Non-pigmented ciliary epithelial cell (primary cell): Measurements from ENCODE around the gene SMS.

Source experiments
- DNase-seq: peaks from one replicate; pipeline ENCODE4 v3.0.0-alpha.2; 2010; ENCODE audit warnings: low read depth

The SMS gene

DNA sequence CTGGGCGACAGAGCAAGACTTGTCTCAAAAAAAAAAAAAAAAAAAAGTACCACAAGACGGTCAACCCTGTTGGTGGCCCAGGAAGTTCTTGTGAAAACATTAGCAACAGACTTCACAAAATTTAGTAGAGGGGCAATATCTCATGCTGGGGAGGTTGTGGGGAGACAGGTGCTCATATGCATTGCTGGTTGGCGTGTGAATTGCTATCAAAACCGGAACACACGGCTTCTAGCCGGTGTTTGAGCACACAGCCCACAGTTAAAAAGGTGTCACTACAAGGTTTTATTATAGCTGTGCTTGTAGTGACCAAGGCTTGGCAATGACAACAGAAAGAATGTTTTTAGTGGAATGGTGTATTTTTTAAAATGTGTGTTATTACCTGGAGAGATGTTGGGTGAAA lies 41.8 kb downstream of the SMS start:
- no peak for DNase-seq

DNA sequence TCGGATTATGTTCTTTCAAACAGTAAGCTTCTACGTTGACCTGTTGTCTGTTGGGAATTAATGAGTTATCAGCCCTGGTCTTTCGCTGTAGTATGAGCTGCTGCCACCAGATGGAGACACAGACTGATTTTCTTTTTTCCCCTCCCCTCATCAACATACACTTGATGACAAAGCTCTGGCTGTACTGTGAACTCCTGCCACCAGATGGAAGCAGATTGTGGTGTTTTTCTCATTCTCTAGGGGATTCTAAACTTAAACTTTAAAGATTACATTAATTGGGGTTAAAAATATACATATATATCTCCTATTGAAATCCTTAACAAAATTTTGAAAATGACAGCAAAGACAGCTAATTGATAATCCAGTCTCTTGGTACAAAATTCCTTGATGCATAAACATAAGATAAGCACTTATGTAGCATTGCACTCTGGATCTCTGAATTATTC lies 44.8 kb downstream of the SMS start:
- peak; percentile 28 for DNase-seq

DNA sequence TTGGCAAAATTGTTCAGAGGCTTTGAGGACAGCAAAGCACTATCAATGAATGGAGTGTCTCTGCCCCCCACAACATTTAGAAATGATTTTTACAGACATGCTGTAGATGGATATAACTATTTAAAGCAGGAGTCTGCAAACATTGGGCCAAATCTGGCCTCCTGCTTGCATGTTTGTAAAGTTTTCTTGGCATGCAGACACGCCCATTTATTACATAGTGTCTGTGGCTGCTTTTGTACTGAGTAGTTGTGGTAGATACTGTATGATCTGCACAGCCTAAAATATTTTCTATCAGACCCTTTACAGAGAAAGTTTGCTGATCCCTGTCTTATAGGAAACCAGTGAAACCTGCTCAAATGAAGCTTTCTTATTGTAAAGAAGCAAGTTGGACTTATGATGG lies 46.1 kb downstream of the SMS start:
- DNase-seq = no peak

DNA sequence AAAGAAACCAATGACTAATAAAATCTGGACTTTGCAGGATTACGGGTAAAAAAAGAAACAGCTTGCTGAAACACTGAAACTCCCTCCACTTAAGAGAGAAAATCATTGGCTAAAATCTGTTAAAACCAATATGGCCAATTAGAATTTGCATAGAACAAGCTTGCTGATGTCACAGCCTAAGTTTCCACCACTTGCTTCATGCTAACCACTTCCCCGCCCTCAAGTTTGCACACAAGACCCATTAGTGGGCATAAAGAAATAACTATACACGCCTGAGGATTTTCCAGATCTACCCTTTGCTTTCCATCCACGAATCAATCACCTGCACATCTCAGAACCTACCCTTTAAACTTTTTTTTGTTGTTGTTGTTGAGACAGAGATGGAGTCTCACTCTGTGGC lies 48.9 kb downstream of the SMS start:
- DNase-seq = no peak

DNA sequence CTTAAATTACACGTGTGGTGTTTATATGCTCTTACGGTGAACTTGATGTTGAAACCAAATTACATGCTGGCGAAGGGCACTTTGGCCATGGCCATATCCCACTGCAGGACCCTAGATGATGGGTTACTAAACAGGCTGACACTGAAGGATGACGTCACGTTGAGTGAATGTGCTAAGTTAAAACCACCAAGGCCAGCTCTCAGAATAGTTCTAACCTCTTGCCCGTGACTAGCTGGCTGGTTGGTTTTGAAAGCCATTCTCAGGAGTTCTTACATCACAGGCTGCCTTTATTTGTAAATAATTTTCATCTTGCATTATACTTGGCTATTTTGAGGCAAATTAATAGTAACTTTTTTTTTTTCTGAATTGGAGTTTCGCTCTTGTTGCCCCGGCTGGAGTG lies 50.3 kb downstream of the SMS start:
- DNase-seq = no peak

DNA sequence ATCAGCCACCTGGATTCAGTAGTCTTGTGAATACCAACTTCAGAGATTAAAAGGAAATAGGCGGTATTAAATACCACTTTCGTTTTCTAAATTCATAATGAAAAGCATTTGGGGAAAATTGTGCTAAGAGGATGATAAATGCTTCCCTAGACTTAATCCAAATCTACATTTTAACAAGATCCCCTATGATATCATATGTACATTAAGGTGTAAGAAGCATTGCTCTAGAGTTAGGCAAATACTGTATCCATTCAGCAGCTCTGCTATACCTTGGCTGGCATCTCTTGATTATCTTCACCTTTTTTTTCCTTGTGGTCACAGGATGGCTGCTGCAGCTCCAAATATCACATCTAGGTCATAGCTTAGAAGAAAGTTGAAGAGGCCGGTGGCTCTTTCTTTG lies 51.0 kb downstream of the SMS start:
- no peak for DNase-seq

DNA sequence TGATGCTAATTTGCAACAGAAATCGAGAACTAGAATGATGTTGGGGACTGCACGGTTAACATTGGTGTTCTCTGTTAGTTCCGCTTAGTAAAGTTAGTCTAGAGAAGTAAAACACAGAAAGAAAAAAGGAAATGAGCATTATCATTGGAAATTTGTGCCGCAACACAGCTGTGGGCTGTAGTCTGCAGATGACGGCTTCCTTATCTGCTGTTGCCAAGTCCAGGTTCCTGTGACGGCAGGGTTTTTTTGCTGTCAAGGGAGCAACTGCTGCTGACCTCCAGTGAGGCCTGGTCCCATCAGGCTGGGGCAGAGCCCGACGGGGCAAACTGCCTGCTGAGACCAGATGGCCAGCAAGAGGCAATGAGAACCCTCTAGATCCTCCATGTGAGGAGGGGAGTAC lies 52.8 kb downstream of the SMS start:
- no peak for DNase-seq

DNA sequence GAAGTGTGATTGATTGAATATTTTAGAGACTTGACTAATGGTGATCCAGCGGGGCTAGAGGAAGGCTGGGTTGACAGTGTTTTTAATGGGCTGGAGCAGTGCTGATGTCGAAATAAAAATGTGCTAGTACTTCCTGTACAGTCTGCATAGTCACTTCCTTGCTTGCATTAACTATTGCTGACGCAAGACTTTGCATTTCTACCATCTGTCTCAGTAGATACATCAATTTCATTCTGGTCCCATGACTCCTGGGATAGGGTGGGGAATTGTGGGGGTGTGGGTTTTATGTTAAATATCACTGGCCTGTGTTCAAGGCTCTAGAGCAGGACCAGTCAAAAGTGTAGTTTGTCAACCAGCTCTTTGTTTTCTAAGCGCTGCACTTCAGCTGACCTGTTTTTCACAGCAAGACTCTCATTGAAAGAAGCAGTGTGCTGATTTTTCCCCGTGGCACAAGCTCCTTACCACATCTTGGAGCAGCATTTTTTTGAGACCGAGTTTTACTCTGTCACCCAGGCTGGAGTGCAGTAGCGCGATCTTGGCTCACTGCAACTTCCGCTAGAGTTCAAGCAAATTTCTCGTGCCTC lies 56.5 kb downstream of the SMS start:
- peak; percentile 26 for DNase-seq

DNA sequence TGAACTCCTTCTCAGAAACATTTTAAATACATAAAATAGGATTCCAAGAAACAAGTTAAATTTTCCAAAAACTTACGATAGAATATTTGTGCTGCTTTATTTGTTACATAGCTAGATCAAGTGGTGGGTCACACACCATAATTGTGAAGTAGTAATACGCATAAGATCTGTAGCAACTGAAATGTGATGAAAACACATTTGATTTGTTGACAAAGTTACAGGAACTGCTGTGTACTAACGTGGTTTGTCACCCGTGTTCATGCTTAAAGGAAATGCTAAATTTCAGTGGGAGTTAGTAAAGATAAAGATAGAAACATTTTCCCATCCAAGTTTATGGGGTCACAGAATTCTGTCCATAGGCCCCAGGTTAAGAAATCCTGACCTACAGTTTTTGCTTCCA lies 57.5 kb downstream of the SMS start:
- DNase-seq = no peak

DNA sequence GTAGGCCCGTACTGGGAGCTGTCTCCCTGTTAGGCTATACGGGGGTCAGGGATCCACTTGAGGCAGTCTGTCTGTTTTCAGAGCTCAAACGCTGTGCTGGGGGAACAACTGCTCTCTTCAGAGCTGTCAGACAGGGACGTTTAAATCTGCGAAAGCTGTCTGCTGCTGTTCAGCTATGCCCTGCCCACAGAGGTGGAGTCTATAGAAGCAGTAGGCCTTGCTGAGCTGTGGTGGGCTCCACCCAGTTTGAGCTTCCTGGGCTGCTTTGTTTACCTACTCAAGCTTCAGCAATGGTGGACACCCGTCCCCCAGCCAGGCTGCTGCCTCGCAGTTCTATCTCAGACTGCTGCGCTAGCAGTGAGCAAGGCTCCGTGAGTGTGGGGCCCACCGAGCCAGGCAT lies 64.4 kb downstream of the SMS start:
- no peak for DNase-seq

DNA sequence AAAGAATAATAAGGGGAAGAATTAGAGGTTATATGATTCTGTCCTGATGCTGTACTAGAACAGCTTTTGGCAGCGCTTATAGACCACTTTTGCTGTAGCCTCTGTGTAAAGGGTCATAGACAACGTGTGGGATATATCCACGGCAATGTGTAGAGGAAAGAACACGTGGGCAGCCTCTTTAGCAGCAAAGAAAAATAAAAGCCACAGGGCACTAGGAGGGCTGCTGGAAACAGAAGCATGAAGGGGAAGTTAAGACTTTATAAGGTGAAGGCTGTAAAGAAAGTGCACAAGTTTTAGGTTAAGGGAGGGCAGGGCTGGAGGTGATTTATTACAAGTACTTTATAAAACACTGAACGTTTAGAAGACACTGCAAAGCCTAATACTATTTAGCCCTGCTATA lies 71.5 kb downstream of the SMS start:
- DNase-seq = no peak

DNA sequence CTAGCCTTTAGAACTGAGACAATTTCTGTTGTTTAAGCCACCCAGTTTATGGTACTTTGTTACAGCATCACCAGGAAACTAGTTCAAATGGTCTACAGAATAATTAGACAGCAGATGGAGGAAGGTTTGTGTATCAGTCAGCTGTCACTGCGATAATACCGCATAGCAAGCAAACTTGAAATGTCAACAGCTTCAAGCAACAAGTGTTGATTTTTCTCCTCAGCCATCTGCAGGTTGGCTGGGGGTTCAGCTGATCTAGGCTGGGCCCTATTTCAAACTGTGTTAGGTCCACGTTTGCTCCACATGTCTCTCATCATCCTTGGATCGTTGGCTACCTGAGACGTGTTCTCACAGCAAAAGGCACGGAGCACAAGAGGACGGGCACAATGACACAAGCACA lies 72.4 kb downstream of the SMS start:
- no peak for DNase-seq

DNA sequence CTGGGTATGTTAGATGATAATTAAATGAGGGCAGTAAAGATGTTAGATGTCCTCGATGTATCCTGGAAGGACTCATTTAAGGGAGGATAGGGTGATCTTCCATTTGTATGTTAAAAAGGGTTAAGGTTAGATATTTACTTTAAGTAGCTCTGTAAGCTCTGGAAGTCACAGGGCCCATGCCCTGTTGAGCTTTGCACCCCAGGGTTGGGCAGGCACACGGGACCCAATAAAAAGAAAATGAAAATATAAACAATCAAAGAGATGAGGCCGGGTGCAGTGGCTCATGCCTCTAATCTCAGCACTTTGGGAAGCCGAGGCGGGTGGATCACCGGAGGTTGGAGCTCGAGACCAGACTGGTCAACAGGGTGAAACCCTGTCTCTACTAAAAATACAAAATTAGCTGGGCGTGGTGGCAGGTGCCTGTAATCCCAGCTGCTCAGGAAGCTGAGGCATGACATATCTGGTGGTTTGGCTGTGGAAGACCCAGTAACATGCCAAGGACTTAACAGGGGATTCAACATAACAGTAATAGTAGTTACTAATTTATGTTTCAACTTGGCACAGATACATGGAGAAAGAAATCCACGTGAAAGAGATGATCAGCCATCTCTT lies 74.7 kb downstream of the SMS start:
- no peak for DNase-seq

DNA sequence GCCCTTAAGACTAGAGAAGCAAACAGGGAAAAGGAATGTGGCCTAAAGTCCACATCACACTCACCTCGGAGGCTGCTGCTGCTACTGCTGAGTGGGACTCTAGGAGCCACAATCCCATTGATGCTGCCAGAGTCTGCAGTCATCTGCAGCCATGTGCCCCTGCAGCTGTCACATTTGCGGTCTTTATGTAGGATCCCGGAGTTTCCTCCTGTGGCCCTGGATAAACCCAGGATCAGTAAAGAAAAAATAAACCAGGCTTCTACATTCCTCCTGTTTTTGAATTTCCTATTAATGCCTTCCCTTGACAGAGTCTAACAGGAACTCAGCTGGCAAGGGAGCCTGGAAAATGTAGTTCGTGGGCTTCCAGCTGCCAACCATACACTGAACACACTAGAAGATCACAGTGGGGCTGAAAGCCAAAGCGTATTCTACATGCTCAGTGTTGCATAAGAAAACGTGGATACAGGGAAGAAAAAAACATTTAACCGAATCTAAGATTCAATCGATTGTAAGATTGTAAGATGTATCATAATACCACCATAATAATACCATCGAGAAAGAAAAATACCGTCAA lies 81.3 kb downstream of the SMS start:
- no peak for DNase-seq

DNA sequence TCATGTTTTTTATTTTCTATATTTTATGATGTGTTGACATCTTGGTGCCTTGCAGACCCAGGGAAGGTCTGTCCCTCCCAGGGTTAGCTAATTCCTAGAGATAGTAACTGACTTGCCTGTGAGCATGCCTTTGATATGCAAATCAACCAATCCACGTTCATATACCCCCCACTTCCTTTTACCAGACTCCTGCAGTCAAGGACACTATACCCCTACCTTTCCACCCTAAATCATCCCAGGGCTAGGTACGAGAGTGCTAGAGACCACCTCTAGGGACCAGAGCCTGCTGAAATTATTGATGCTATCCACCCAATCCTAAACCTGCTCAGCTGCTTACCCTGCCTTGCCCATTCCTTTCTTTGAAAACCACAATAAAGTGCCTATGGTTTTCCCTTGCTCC lies 84.1 kb downstream of the SMS start:
- no peak for DNase-seq

DNA sequence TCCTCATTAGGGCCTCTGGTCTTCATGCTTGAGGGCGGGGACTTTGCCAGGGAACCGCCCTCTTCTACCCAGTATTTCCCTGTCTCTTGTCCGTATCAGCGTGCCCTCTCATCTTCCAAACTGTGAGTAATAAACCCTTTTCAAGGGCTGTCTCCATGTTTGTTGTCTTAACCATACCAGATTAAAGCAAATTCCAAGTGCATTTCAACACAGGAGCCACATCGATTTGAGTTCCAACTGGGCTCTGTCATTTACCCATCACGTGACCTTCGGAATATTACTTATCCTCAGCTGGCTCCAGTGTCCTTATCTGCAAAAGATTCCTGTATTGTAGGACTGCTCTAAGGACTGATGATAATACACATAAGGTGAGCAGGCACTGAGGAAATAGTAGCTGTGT lies 85.2 kb downstream of the SMS start:
- DNase-seq = peak; percentile 4

DNA sequence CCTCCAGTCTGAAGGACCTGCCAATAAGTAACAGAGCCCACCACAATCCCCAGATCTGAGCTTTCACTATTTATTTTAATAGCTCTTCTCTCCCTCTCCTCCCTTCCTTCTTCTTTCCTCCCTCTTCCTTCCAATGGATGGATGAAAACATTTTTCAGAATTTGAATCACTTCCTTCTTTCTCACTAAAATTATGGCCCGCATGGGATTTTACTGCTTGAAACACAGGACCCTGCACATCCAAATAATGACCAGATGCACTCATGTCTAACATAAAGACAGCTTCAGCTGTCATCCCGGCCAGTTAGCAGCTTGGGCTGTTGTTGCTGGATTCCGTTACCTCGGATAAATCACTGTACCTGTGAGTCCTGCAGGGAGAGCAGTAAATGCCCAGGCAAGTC lies 86.2 kb downstream of the SMS start:
- DNase-seq = no peak

DNA sequence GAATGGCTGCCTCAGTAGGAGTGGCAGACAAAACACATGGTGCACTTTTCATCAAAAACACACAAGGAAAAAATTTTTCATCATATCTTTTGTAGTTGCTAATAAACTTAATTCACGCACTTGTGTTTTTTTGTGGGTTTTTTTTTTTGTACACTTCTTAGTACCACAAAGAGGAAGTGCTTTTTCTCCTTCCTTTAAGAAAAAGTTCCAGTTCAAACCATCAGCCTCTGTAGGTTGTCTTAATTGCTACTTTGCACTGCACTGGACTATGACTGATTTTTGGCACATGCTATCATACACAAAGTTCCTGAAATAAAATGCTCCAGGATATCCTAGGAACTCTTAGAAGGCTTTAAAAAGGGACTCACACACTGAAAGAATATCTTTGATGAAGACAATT lies 91.6 kb downstream of the SMS start, which contains the start of gene PHEX:
Gene PHEX (plus strand): TSS at position 242 of the 400 bp plus-strand sequence. CDS start 681 bp downstream, outside the sequence.
- no peak for DNase-seq

DNA sequence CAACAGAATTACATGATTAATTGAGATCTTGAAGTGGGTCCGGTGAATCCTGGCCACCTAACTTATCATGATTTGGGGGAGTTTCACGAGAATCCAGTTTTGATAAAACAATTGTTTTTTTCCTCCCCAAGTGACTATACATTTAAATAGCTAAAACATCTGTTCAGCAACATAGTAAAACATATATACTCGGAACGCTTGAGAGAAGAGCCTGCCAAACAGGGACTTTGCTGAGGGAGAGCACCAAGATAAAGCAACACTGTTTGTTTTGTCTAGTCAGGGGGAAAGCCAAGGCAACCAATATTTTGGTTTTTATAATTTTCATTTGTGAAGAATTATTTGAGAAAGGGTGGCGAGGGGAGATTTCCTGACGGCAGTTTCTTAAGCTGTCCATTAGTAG lies 92.0 kb downstream of the SMS start:
- no peak for DNase-seq

DNA sequence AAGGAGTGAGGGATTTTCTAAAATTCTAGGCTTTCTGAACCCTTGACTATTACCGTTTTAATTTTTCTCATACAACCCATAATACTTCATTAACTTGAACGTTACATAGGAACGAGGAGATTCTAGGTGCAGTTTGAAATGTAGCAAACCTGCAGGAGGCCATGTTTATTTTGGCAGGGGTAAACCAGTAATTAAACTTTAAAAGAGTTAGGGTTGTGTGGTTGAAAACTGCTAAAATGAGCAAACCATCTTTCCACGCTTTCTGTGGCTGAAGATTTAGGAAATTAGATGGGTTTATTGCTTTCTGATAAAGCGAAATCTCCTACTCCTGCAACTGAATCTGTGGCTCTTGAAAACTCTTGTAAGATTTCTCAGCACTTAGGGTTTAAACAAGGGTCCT lies 93.3 kb downstream of the SMS start:
- no peak for DNase-seq

DNA sequence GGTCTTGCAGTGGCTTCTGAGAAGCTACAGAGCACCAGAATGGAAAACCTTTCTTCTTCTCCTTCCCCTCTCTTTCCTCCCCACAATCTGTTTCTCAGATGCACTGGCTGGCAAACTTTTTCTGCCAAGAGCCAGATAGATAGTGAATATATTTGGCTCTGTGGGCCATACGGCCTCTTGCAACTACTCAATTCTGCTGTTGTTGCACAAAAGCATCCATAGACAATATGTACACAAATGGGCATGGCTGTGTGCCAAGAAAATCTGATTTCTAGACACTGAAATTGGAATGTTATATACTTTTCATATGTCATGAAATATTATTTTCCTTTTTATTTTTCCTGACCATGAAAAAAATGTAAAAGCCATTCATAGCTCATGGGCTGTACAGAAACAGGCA lies 94.7 kb downstream of the SMS start:
- no peak for DNase-seq

DNA sequence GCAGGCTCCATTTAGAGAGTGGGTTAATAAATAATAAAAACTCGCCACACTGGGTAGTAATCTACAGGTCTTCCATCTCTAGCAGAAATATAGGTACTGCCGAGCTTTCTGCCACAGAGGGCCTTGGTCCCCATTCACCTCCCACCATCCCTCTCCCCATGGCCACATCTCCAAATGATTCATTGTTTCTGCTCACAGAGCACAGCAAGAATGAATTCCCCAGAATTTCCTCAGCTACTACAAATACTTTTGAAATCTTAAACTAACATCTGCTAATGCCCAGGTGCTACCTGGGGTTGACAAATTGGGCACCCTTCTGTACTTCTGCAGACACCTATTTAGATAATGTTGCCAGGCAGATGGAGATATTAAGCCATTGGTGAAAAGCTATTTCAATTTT lies 96.7 kb downstream of the SMS start:
- DNase-seq = no peak

DNA sequence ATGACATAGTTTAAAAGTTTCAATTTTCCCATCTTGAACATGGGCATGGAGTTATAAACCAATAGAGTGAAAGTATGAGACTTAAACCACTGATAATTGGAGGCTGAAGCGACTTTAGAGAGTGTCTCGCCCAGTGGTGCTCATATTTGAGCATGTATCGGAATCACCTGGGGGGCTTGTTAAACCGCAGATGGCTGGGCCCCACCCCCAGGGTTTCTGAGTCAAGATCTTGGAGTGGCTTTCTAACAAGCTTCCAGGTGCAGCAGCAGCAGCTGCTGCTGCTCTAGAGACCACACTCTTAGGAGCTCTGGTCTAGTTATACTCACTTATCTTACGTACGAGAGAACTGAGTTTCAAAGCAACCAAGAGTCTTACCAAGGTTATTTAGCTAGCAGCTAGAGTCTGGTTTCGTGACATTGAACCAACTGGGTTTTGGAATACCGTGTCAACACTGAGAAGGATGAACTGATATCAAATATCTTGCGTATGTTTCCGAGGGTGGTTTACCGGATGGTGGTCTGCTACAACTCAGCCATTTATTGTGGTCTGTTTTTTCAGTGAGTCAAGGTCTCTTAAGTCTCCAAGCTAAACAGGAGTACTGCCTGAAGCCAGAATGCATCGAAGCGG lies 97.5 kb downstream of the SMS start:
- no peak for DNase-seq

DNA sequence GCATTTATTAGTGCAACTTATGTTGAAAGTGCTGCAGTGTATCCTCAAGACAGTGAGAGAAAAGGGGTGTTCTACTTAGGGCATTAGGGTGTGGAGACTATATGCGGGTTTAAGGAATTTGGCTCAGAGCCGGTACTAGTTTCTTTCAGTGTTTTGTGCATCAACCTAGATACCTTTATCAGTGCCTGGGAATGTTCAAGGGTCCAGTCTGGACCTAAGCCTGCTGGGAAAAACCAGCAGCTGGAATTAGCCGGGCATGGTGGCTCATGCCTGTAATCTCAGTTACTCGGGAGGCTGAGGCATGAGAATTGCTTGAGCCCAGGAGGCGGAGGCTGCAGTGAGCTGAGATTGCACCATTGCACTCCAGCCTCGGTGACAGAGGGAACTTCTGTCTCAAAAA lies 99.0 kb downstream of the SMS start:
- no peak for DNase-seq
